Activated CD8-positive, alpha-beta memory T cell treated with anti-CD3 and anti-CD28 coated beads, Interleukin-2, amount 10 ng/mL, durations not matched to agents 7 days and 5 days (primary cell): ENCODE results near the gene SOX12. TPM values are rescaled to one million over a fixed set of nuclear protein-coding genes. Genes with fewer than 3 reads are reported as not detected.

Experiments
- ATAC-seq: fragments of 150-1000 bp; cut with Tn5 transposase; one replicate; pipeline ENCODE4 v1.10.0; 2021; ENCODE audit warnings: moderate library complexity
- CTCF ChIA-PET: fragments of 350-600 bp; sonication (Branson Sonifier 250); formaldehyde crosslinking; loops from one replicate; lab custom pipeline; 2021; ENCODE audit warnings: antibody characterized with exemption; lab: Charles Lee
- DNase-seq: peaks from one replicate; pipeline ENCODE4 v3.0.0-alpha.2; 2020
- H3K27ac Mint-ChIP-seq: one replicate; pipeline ENCODE4 v1.8.0; 2021; ENCODE audit warnings: mild to moderate bottlenecking, mixed read lengths
- H3K27me3 Mint-ChIP-seq: one replicate; pipeline ENCODE4 v1.8.0; 2021; ENCODE audit warnings: mixed read lengths
- H3K36me3 Mint-ChIP-seq: one replicate; pipeline ENCODE4 v1.8.0; 2021; ENCODE audit warnings: mild to moderate bottlenecking, mixed read lengths
- H3K4me1 Mint-ChIP-seq: one replicate; pipeline ENCODE4 v1.8.0; 2021; ENCODE audit warnings: mixed read lengths
- H3K4me3 Mint-ChIP-seq: one replicate; pipeline ENCODE4 v1.8.0; 2021; ENCODE audit warnings: mild to moderate bottlenecking, moderate library complexity, mixed read lengths
- H3K9me3 Mint-ChIP-seq: one replicate; pipeline ENCODE4 v1.8.0; 2022; ENCODE audit warnings: low read depth, mixed read lengths
- total RNA-seq, 2 experiments: library from RNA; stranded (reverse); gene quantifications; one replicate each; pipeline ENCODE4 v1.2.3, GENCODE V29; 2021

SOX12 gene
- total RNA-seq, 2 experiments from 2014 or later, result 5.7 to 6.3 TPM

DNA sequence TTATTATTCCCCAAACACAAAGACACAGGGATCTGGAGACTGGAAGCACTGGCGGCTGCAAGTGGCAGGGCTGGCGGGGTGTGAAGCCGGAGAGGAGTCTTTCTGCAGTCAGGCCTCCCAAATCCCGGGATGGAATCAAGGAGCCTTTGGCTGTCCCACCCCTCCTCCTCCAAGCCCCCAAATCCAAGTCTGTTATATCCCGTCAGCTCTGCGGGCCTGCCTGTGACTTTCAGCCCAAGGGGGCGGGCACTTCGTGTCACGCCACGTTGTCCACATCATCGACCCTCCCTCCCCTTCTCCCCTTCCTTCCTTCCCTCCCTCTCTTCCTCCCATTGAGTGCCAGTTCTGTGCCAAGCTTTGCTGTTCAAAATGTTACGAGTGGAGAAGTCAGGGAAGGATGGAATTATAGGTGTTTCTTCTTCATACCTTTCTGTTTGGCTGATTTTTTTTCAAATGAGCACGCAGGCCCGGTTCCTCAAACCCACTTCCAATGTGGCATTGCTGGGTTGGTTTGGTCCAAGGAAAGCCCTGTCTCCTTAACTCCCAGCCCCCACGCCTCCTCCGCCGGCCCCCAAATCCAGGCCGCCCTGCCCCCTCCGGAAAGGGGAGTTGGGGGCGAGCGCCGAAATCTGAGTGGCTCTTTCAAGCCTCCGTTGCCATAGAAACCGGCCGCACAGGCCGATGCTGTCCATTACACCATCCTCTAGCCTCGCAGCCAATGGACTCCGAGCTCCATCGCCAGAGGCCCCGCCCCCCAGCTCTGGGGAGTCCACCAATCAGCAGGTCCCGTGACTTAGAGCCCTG lies 15.3 kb upstream of the SOX12 start:
- no peak overlapping the region for H3K27ac Mint-ChIP-seq
- peaks cover 19% of the 10 kb centered on the region for H3K4me1 Mint-ChIP-seq
- peak; percentile 90 for DNase-seq
- no peaks in the 10 kb centered on the region for H3K9me3 Mint-ChIP-seq
- CTCF ChIA-PET, result interaction anchor here (0.6 to 1.9 kb wide), 2 partner anchors 14 to 20 kb away, joined by 3 to 10 read pairs; no protein-coding TSS in a partner anchor
- no peaks in the 10 kb centered on the region for H3K36me3 Mint-ChIP-seq
- no peaks in the 10 kb centered on the region for H3K27me3 Mint-ChIP-seq
- ATAC-seq, result peak; percentile 100
- H3K4me3 Mint-ChIP-seq, result peak overlapping the region; percentile 52

DNA sequence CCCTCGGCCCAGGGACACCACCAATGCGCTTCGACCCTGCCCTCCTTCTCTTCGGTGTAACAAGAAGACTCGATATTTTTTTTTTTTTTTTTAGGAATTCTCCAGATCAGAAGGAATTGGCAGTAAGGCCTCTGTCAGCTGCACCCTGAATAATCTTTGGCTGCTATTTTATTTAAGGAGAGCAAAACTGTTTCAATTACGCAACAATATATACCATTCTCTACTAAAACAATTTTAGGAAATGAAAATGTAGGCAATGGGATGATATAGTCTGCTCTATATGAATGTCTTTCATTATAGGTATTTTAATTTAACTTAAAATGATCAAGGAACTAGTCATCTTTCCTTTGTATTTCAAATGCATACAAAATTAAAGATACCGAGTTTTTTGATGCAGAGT lies 14.7 kb upstream of the SOX12 start:
- no peaks in the 10 kb centered on the region for H3K36me3 Mint-ChIP-seq
- no peak overlapping the region for H3K27ac Mint-ChIP-seq
- H3K4me1 Mint-ChIP-seq, result peaks cover 19% of the 10 kb centered on the region
- no peaks in the 10 kb centered on the region for H3K9me3 Mint-ChIP-seq
- CTCF ChIA-PET, result interaction anchor here (0.6 to 1.9 kb wide), 2 partner anchors 13 to 20 kb away, joined by 3 to 10 read pairs; no protein-coding TSS in a partner anchor
- DNase-seq (no peak), ATAC-seq (no peak)
- no peaks in the 10 kb centered on the region for H3K27me3 Mint-ChIP-seq
- peak overlapping the region; percentile 52 for H3K4me3 Mint-ChIP-seq

DNA sequence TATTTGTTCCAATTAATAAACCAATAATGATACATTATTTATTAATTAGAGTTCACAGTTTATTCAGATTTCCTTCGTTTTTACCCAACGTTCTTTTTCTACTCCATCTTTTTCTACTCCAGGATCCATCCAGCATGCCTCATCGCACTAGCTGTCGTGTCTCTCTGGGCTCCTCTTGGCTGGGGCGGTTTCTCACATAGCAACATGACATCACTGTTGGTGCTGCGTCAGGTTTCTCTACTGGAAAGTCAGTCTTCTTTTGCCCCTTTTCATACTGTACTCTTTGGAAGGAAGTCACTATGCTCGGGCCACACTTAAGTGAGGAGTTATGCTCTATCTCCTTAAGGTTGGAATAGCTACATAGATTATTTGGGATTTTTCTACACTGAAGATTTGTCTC lies 13.7 kb upstream of the SOX12 start:
- CTCF ChIA-PET, result no interaction called here
- Mint-ChIP-seq H3K4me1 (peaks cover 19% of the 10 kb centered on the region), H3K4me3 (no peak overlapping the region), H3K9me3 (no peaks in the 10 kb centered on the region), H3K27ac (no peak overlapping the region), H3K27me3 (no peaks in the 10 kb centered on the region), H3K36me3 (no peaks in the 10 kb centered on the region)
- ATAC-seq (no peak), DNase-seq (no peak)

DNA sequence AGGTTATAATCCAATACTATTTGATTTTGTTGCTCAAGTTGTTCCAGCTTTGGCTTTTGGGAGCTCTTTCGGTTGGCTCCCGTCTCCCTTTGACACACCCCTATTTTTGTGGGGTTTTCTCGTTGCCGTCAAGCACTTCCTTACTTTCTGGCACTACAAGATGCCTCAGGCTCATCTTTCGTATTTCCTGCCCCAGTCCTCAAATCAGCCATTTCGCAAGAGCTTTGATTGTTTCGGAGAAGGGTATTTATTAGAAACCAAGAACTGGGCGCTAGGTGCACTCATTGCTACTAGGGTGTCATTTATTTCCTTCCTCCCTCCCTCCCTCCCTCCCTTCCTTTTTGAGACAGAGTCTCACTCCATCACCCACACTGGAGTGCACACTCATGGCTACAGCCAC lies 13.3 kb upstream of the SOX12 start:
- Mint-ChIP-seq H3K4me3 (no peak overlapping the region), H3K27ac (no peak overlapping the region), H3K27me3 (no peaks in the 10 kb centered on the region), H3K36me3 (no peaks in the 10 kb centered on the region), H3K4me1 (peaks cover 18% of the 10 kb centered on the region), H3K9me3 (no peaks in the 10 kb centered on the region)
- DNase-seq (no peak), ATAC-seq (no peak)
- CTCF ChIA-PET, result no interaction called here

DNA sequence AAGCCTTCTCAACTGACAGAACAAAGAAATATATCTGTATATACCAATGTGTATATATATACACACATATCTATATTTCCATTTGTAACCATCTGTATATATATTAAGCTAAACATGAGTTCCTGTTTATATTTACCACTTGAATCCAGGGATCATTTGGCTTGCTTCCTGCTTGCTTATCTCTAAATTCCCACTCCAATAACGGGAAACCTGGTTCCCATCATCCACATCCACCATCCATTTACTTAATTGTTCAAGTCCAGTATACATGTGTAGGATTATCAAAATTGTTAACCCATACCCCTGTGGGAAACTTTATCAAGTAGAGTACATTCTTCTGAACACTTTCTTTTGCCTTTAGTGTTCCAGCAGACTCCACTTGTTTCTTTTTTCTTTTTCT lies 12.5 kb upstream of the SOX12 start:
- no peaks in the 10 kb centered on the region for H3K36me3 Mint-ChIP-seq
- H3K9me3 Mint-ChIP-seq, result no peaks in the 10 kb centered on the region
- no peak overlapping the region for H3K4me3 Mint-ChIP-seq
- CTCF ChIA-PET, result no interaction called here
- no peak for ATAC-seq
- no peak for DNase-seq
- H3K27ac Mint-ChIP-seq, result no peak overlapping the region
- H3K27me3 Mint-ChIP-seq, result no peaks in the 10 kb centered on the region
- H3K4me1 Mint-ChIP-seq, result peaks cover 18% of the 10 kb centered on the region

DNA sequence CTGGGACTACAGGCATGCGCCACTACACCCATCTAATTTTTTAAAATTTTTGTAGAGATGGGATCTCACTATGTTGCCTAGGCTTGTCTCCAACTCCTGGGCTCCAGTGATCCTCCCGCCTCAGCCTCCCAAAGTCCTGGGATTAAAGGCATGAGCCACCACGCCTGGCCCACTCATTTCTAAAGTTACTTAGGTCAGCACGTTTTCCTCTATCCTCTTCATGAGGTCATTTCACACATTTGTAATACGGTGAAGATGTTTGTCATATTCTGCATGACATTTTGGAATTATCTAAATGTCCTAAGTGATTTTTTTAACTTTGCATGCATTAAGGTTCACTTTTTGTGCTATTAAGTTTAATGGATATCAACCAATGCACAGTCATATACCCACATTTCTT lies 11.9 kb upstream of the SOX12 start:
- no peak overlapping the region for H3K27ac Mint-ChIP-seq
- ATAC-seq (no peak), DNase-seq (no peak)
- H3K9me3 Mint-ChIP-seq, result no peaks in the 10 kb centered on the region
- CTCF ChIA-PET, result interaction anchor here (1.2 kb wide), 1 partner anchor 8 kb away, joined by 5 read pairs; no protein-coding TSS in a partner anchor
- H3K4me1 Mint-ChIP-seq, result peaks cover 18% of the 10 kb centered on the region
- no peaks in the 10 kb centered on the region for H3K36me3 Mint-ChIP-seq
- H3K27me3 Mint-ChIP-seq, result no peaks in the 10 kb centered on the region
- no peak overlapping the region for H3K4me3 Mint-ChIP-seq

DNA sequence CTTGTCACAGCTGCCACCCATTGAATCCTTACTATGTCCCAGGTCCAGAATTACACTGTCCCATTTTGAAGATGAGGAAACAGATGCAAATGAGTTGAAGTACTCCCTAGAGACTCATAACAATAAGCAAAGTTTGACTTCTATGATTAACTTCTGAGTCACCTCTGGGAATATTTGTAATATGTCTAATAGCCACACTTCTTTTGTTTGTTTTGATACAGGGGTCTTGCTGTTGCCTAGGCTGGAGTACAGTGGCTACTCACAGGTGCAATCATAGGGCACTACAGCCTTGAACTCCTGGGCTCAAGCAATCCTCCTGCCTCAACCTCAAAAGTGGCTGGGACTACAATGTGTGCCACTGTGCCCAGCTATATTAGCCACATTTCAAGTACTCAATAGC lies 11.4 kb upstream of the SOX12 start:
- no peak for DNase-seq
- no peak for ATAC-seq
- H3K4me1 Mint-ChIP-seq, result peaks cover 18% of the 10 kb centered on the region
- no peak overlapping the region for H3K27ac Mint-ChIP-seq
- CTCF ChIA-PET, result interaction anchor here (1.2 to 1.8 kb wide), 2 partner anchors 8 to 16 kb away, joined by 5 to 7 read pairs; no protein-coding TSS in a partner anchor
- H3K9me3 Mint-ChIP-seq, result no peaks in the 10 kb centered on the region
- no peaks in the 10 kb centered on the region for H3K27me3 Mint-ChIP-seq
- no peak overlapping the region for H3K4me3 Mint-ChIP-seq
- no peaks in the 10 kb centered on the region for H3K36me3 Mint-ChIP-seq

DNA sequence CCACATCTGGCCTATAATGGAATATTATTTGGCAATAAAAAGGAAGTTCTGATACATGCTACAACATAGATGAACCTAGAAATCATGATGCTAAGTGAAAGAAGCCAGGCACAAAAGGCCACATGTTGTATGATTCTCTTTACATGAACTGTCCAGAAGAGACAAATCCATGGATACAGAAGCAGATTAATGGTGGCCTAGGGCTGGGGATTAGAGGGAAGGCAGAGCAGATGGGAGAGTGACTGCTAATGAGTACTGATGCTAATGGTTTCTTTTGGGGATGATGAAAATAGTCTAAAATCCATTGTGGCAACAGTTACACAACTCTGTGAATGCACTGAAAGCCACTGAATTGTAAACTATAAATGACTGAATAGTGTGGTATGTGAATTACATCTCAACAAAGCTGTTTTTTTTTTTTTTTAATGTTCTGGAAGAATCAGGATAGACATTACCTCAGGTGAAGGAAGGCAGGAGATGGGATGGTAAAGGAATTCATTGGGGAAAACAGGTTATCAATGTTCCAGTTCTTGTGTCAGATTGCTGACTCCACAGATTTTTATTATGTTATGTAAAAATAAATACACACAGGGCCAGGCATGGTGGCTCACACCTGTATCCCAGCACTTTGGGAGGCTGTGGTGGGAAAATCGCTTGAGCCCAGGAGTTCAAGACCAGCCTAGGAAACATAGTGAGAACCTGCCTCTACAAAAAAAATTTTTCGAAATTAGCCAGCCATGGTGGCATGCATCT lies 8.9 kb upstream of the SOX12 start:
- peaks cover 8% of the 10 kb centered on the region for H3K4me1 Mint-ChIP-seq
- no peak overlapping the region for H3K4me3 Mint-ChIP-seq
- H3K9me3 Mint-ChIP-seq, result no peaks in the 10 kb centered on the region
- H3K27me3 Mint-ChIP-seq, result no peaks in the 10 kb centered on the region
- CTCF ChIA-PET, result no interaction called here
- H3K36me3 Mint-ChIP-seq, result peaks cover 3% of the 10 kb centered on the region
- DNase-seq (no peak), ATAC-seq (no peak)
- no peak overlapping the region for H3K27ac Mint-ChIP-seq

DNA sequence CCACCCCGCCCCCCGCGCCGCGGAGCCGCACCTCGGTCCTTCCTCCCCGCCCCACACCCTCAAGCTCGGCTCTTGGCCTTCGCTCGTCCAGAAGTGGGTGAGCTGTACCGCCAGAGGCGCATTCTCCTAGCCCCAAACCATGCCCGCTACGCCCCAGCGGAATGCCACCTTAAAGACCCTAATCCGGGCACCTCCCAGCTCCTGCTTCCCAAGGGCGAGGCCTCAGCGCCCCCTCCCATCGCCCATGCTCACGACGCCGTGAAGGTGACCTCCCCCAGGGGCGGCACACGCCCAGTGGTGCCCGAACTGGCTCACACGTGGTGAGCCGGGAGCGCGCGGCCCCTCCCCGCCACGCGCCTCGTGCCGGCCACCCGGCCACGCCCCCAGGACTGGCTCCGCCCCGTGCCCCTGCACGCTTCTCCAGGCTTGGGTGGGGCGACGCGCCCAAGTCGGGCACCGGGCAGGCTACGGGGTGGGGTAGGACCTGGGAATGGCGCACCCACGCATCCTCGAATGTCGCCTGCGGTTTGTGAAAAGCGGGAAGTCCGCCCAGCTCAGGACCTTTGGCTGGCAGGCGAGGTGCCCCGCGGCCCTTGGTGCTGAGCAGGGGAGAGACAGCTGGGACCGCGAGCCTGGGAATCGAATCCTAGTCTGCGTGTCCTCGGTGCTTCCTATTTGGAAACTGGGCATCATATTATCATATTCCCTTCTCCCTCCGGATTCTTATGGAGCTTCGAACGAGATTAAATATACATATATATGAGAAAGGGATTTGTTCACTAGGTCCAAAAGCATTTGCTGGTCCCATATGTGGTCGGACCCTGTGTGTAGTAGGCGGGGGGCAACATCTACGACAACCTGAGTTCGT lies 941 bp upstream of the SOX12 start:
- peak overlapping the region; percentile 87 for H3K4me3 Mint-ChIP-seq
- peak; percentile 92 for DNase-seq
- no peaks in the 10 kb centered on the region for H3K27me3 Mint-ChIP-seq
- no peaks in the 10 kb centered on the region for H3K9me3 Mint-ChIP-seq
- peak overlapping the region; percentile 86 for H3K27ac Mint-ChIP-seq
- CTCF ChIA-PET, result interaction anchor here (0.6 to 3.4 kb wide), 10 partner anchors 10 to 154 kb away, joined by 3 to 30 read pairs (median 4); partner anchors contain the start of gene ZCCHC3
- peaks cover 3% of the 10 kb centered on the region for H3K36me3 Mint-ChIP-seq
- ATAC-seq, result peak; percentile 71
- H3K4me1 Mint-ChIP-seq, result peaks cover 16% of the 10 kb centered on the region

DNA sequence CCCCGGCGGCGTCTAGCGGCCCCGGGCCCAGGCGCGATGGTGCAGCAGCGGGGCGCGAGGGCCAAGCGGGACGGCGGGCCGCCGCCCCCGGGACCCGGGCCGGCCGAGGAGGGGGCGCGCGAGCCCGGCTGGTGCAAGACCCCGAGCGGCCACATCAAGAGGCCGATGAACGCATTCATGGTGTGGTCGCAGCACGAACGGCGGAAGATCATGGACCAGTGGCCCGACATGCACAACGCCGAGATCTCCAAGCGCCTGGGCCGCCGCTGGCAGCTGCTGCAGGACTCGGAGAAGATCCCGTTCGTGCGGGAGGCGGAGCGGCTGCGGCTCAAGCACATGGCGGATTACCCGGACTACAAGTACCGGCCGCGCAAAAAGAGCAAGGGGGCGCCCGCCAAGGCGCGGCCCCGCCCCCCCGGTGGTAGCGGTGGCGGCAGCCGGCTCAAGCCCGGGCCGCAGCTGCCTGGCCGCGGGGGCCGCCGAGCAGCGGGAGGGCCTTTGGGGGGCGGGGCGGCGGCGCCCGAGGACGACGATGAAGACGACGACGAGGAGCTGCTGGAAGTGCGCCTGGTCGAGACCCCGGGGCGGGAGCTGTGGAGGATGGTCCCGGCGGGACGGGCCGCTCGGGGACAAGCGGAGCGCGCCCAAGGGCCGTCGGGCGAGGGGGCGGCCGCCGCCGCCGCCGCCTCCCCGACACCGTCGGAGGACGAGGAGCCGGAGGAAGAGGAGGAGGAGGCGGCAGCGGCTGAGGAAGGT lies 715 bp downstream of the SOX12 start:
- DNase-seq, result peak; percentile 68
- peak overlapping the region; percentile 71 for H3K4me3 Mint-ChIP-seq
- no peaks in the 10 kb centered on the region for H3K9me3 Mint-ChIP-seq
- peaks cover 26% of the 10 kb centered on the region for H3K4me1 Mint-ChIP-seq
- ATAC-seq, result peak; percentile 1
- peak overlapping the region; percentile 73 for H3K27ac Mint-ChIP-seq
- H3K36me3 Mint-ChIP-seq, result peaks cover 1% of the 10 kb centered on the region
- no peaks in the 10 kb centered on the region for H3K27me3 Mint-ChIP-seq
- CTCF ChIA-PET, result interaction anchor here (0.5 to 3.4 kb wide), 4 partner anchors 17 to 204 kb away, joined by 3 to 30 read pairs (median 4); partner anchors contain the start of gene ZCCHC3

DNA sequence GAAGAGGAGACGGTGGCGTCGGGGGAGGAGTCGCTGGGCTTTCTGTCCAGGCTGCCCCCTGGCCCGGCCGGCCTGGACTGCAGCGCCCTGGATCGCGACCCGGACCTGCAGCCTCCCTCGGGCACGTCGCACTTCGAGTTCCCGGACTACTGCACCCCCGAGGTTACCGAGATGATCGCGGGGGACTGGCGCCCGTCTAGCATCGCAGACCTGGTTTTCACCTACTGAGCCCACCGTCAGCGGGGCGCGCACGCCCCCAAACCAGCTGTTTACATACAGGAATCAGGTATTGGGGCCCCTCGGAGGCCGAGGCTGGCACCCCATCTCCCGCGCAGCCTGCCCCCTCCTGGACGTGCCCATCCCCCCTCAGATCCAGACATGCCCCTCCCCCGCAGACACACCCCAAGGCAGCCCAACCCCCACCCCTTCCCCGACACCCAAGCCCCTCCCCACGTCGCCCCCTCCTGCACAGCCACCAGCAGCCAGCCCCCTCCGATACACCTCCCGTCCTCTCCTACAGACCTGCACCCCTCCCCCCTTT lies 1.4 kb downstream of the SOX12 start:
- CTCF ChIA-PET, result interaction anchor here (0.5 to 3.4 kb wide), 3 partner anchors 29 to 203 kb away, joined by 3 to 30 read pairs (median 4); partner anchors contain the start of gene ZCCHC3
- ATAC-seq (no peak), DNase-seq (no peak)
- Mint-ChIP-seq H3K27me3 (no peaks in the 10 kb centered on the region), H3K27ac (peak overlapping the region; percentile 36), H3K9me3 (no peaks in the 10 kb centered on the region), H3K4me1 (peaks cover 26% of the 10 kb centered on the region), H3K4me3 (peak overlapping the region; percentile 71), H3K36me3 (no peaks in the 10 kb centered on the region)
